Mammary epithelial cell (primary cell): ENCODE measurements around the gene SMC3.

ENCODE experiments used
- EZH2 ChIP-seq: IDR thresholded peaks from 2 replicates; pipeline ENCODE4 v1.6.1; 2012; ENCODE audit warnings: low read length, inconsistent platforms, borderline replicate concordance
- TF ChIP-seq, protein P1 (sequence below), 2 donors: IDR thresholded peaks in 1 of 2; conservative IDR thresholded peaks in 1 of 2; 2 replicates each; pipeline ENCODE4 v1.5.1; 2011 to 2012; ENCODE audit warnings: inconsistent platforms in 2 of 2, low read length in 2 of 2, mild to moderate bottlenecking in 2 of 2, control low read depth in 1 of 2, low read depth in 1 of 2; ENCODE audit not compliant: insufficient read depth in 1 of 2; ENCODE audit errors: extremely low read depth in 1 of 2

DNA sequence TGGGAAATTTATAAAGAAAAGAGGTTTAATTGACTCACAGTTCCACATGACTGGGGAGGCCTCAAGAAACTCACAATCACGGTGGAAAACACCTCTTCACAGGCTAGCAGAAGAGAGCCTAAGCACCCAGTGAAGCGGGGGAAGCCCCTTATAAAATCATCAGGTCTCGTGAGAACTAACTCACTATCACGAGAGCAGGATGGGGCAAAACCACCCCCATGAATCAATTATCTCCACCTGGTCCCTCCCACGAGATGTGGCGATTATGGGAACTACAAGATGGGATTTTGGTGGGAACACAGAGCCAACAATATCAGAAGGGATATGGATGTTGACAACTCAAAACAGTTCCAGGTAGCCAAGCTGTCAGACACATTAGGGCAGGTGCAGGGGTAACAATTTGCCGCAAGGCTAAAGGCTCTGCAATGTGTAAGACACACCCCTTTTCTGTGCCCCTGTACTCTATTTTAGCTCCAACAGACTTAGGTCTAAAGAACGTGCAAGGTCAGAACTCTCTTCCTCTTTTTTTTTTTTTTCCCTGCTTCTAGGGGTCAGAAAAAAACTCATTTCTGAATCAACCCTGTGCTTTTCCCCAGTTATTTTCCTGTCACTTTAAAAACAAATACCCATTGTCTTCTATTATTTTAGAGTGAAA lies 46.0 kb downstream of the SMC3 start:
- TF ChIP-seq EZH2, result no peak
- TF ChIP-seq, protein P1, sequence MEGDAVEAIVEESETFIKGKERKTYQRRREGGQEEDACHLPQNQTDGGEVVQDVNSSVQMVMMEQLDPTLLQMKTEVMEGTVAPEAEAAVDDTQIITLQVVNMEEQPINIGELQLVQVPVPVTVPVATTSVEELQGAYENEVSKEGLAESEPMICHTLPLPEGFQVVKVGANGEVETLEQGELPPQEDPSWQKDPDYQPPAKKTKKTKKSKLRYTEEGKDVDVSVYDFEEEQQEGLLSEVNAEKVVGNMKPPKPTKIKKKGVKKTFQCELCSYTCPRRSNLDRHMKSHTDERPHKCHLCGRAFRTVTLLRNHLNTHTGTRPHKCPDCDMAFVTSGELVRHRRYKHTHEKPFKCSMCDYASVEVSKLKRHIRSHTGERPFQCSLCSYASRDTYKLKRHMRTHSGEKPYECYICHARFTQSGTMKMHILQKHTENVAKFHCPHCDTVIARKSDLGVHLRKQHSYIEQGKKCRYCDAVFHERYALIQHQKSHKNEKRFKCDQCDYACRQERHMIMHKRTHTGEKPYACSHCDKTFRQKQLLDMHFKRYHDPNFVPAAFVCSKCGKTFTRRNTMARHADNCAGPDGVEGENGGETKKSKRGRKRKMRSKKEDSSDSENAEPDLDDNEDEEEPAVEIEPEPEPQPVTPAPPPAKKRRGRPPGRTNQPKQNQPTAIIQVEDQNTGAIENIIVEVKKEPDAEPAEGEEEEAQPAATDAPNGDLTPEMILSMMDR (conservative IDR thresholded peaks at IDR 0.05 in 1 of 2, IDR thresholded peaks at IDR 0.05 in 1 of 2; ENCODE audit: extremely low read depth in 1 of 2, insufficient read depth in 1 of 2, low read depth in 1 of 2, low read length in 2 of 2), result no peak
